ENCODE results near the gene HTR7. TPM values are rescaled to one million over a fixed set of nuclear protein-coding genes. Genes with fewer than 3 reads are reported as not detected.

HTR7 gene
- total RNA-seq, 2 donors from 2014 or later: 5.4 to 9.9 TPM

- no peak for DNase-seq (ENCODE audit: low spot score)
- ATAC-seq (ENCODE audit: insufficient number of reproducible peaks, low FRiP score, low read depth): no peak
- no peak overlapping the region for H3K27ac ChIP-seq
- H3K9me3 ChIP-seq: no peaks in the 10 kb centered on the region
- H3K4me1 ChIP-seq (ENCODE audit: control insufficient read depth in 1 of 2, low read depth in 2 of 2): peaks cover 0 to 11% of the 10 kb centered on the region in 2 donors
- H3K4me3 ChIP-seq: no peak overlapping the region
- H3K36me3 ChIP-seq: no peaks in the 10 kb centered on the region
- H3K27me3 ChIP-seq (replicated peaks; ENCODE audit: insufficient read depth): no peaks in the 10 kb centered on the region
- TF ChIP-seq CTCF (IDR thresholded peaks at IDR 0.05): no peak
Observed at GRCh38 chr10:90746829-90747228, 111.0 kb downstream of the HTR7 start.

GRCh38 chr10:90745565-90745964 is 112.3 kb downstream of the HTR7 start:
- TF ChIP-seq CTCF (IDR thresholded peaks at IDR 0.05): no peak
- DNase-seq (ENCODE audit: low spot score) (no peak), ATAC-seq (ENCODE audit: insufficient number of reproducible peaks, low FRiP score, low read depth) (no peak)
- H3K36me3 ChIP-seq: no peaks in the 10 kb centered on the region
- H3K4me3 ChIP-seq: no peak overlapping the region
- H3K27me3 ChIP-seq (replicated peaks; ENCODE audit: insufficient read depth): no peaks in the 10 kb centered on the region
- H3K9me3 ChIP-seq: no peaks in the 10 kb centered on the region
- H3K27ac ChIP-seq: no peak overlapping the region
- H3K4me1 ChIP-seq (ENCODE audit: control insufficient read depth in 1 of 2, low read depth in 2 of 2): peaks cover 0 to 11% of the 10 kb centered on the region in 2 donors

- DNase-seq (ENCODE audit: low spot score) (no peak), ATAC-seq (ENCODE audit: insufficient number of reproducible peaks, low FRiP score, low read depth) (no peak)
- Histone ChIP-seq H3K9me3 (no peaks in the 10 kb centered on the region), H3K4me1 (ENCODE audit: control insufficient read depth in 1 of 2, low read depth in 2 of 2) (peaks cover 0 to 11% of the 10 kb centered on the region in 2 donors), H3K36me3 (no peaks in the 10 kb centered on the region), H3K4me3 (no peak overlapping the region), H3K27me3 (replicated peaks; ENCODE audit: insufficient read depth) (no peaks in the 10 kb centered on the region), H3K27ac (no peak overlapping the region)
- TF ChIP-seq CTCF (IDR thresholded peaks at IDR 0.05): no peak
Observed at GRCh38 chr10:90743291-90743690, 114.5 kb downstream of the HTR7 start.

GRCh38 chr10:90741926-90742565 is 115.8 kb downstream of the HTR7 start:
- H3K27me3 ChIP-seq (replicated peaks; ENCODE audit: insufficient read depth): no peaks in the 10 kb centered on the region
- H3K36me3 ChIP-seq: no peaks in the 10 kb centered on the region
- DNase-seq (ENCODE audit: low spot score) (no peak), ATAC-seq (ENCODE audit: insufficient number of reproducible peaks, low FRiP score, low read depth) (no peak)
- no peak for TF ChIP-seq CTCF (IDR thresholded peaks at IDR 0.05)
- H3K4me1 ChIP-seq (ENCODE audit: control insufficient read depth in 1 of 2, low read depth in 2 of 2): peaks cover 0 to 11% of the 10 kb centered on the region in 2 donors
- no peak overlapping the region for H3K27ac ChIP-seq
- H3K9me3 ChIP-seq: no peaks in the 10 kb centered on the region
- no peak overlapping the region for H3K4me3 ChIP-seq

GRCh38 chr10:90740265-90740664 is 117.6 kb downstream of the HTR7 start:
- Histone ChIP-seq H3K4me1 (ENCODE audit: control insufficient read depth in 1 of 2, low read depth in 2 of 2) (no peaks in the 10 kb centered on the region), H3K27ac (no peak overlapping the region), H3K9me3 (no peaks in the 10 kb centered on the region), H3K4me3 (no peak overlapping the region), H3K36me3 (no peaks in the 10 kb centered on the region), H3K27me3 (replicated peaks; ENCODE audit: insufficient read depth) (no peaks in the 10 kb centered on the region)
- DNase-seq (ENCODE audit: low spot score): no peak
- TF ChIP-seq CTCF (IDR thresholded peaks at IDR 0.05): no peak
- no peak for ATAC-seq (ENCODE audit: insufficient number of reproducible peaks, low FRiP score, low read depth)
